Measurements from ENCODE around the gene RNF26. TPM values are rescaled to one million over a fixed set of nuclear protein-coding genes. Genes with fewer than 3 reads are reported as not detected.
A peak's percentile ranks its signal among the peaks of the same experiment; 100 is the strongest.

The RNF26 gene
- total and polyA plus RNA-seq, 2 of the 4 experiments (the other 2 are of a cell fraction): 3.4 to 36.7 TPM

GRCh38 chr11:119346605-119347004 is 12.3 kb downstream of the RNF26 start, which contains the start of gene MFRP:
TSS of gene MFRP (minus strand) at chr11:119346705. CDS start at chr11:119346513, 192 bp downstream.
- no peaks in the 10 kb centered on the region for H4K20me1 ChIP-seq (ENCODE audit: insufficient read depth, low read length)
- no peak within 1 kb of the TSS for H3K56ac ChIP-seq (ENCODE audit: extremely low read depth, insufficient read depth, low read length)
- H4K8ac ChIP-seq (ENCODE audit: low read depth in 2 of 2, low read length in 2 of 2): no peak within 1 kb of the TSS
- no peak within 1 kb of the TSS for H2AFZ ChIP-seq (replicated peaks; ENCODE audit: low read length, poor library complexity)
- H2BK15ac ChIP-seq (ENCODE audit: low read depth, low read length): no peak within 1 kb of the TSS
- H4K5ac ChIP-seq (ENCODE audit: low read depth, low read length): no peak within 1 kb of the TSS
- H2BK120ac ChIP-seq (ENCODE audit: low read depth, low read length): no peak within 1 kb of the TSS
- H3K4ac ChIP-seq (ENCODE audit: low read depth, low read length): no peak within 1 kb of the TSS
- BruUV-seq (replicated peaks): no TSS peak
- no peak within 1 kb of the TSS for H3K4me3 ChIP-seq (ENCODE audit: insufficient read depth, low read depth, low read length)
- H3K4me1 ChIP-seq (ENCODE audit: control insufficient read depth, insufficient read depth, low read length): no peaks in the 10 kb centered on the region
- no peak within 1 kb of the TSS for H3K23ac ChIP-seq (ENCODE audit: low read depth, low read length)
- ATAC-seq (ENCODE audit: low read depth): no peak
- WGBS, 2 experiments (ENCODE audit: extremely low coverage in 2 of 2, insufficient read length in 1 of 2): no CpG with 5 or more reads among the region's 6 CpGs
- no peaks in the 10 kb centered on the region for H3K79me1 ChIP-seq (ENCODE audit: low read depth in 1 of 2, low read length in 2 of 2)
- CTCF ChIA-PET: no interaction called here
- H2AK9ac ChIP-seq (replicated peaks; ENCODE audit: low read depth, low read length, poor library complexity): no peak within 1 kb of the TSS
- dilution Hi-C loops (cut with HindIII; ENCODE audit: low sequenced_read_pairs, unreplicated experiment): no loop called here
- intact Hi-C loops (cut with micrococcal nuclease): no loop called here
- TF ChIP-seq MXI1 (IDR thresholded peaks at IDR 0.05; ENCODE audit: borderline replicate concordance, low read depth, low read length) (no peak), BHLHE40 (IDR thresholded peaks at IDR 0.05; ENCODE audit: low read depth, low read length) (no peak), MAFK (IDR thresholded peaks at IDR 0.05; ENCODE audit: low read depth, low read length) (no peak), CTCF (conservative IDR thresholded peaks at IDR 0.05; ENCODE audit: low read depth, low read length) (no peak)
- no peak within 1 kb of the TSS for H2BK20ac ChIP-seq (ENCODE audit: low read depth, low read length)
- no peaks in the 10 kb centered on the region for H3K36me3 ChIP-seq (ENCODE audit: control insufficient read depth, insufficient read depth, low read length)
- DNase-seq: no peak
- no peak within 1 kb of the TSS for H3K4me2 ChIP-seq (ENCODE audit: low read depth, low read length)
- no peak within 1 kb of the TSS for H3K9ac ChIP-seq (ENCODE audit: low read depth, low read length)
- H3K9me3 ChIP-seq (ENCODE audit: control insufficient read depth, insufficient read depth, low read length): no peaks in the 10 kb centered on the region
- peaks cover 36% of the 10 kb centered on the region for H3K27me3 ChIP-seq (ENCODE audit: control insufficient read depth, insufficient read depth, low read length)
- H3K14ac ChIP-seq (replicated peaks; ENCODE audit: low read depth, low read length): no peak within 1 kb of the TSS; the same call in 1 of the 2 replicates
- no peaks in the 10 kb centered on the region for H3K9me1 ChIP-seq (ENCODE audit: insufficient read depth, low read length)
- H4K91ac ChIP-seq (ENCODE audit: insufficient read depth, low read depth, low read length): no peak within 1 kb of the TSS
- peak within 1 kb of the TSS; percentile 16 for H2AK5ac ChIP-seq (ENCODE audit: low read depth, low read length)
- in situ Hi-C loops (cut with MboI; ENCODE audit: low sequenced_read_pairs): no loop called here
- no peak within 1 kb of the TSS for H3K18ac ChIP-seq (ENCODE audit: low read depth, low read length)
- POLR2A ChIA-PET (ENCODE audit: unreplicated experiment): no interaction called here
- H2BK5ac ChIP-seq (ENCODE audit: low read depth, low read length, poor library complexity, severe bottlenecking): no peak within 1 kb of the TSS
- H3K27ac ChIP-seq (ENCODE audit: insufficient read depth, low read length): no peak within 1 kb of the TSS

All from IMR-90 (cell line).